ENCODE data around the gene SPRYD7. TPM values are rescaled to one million over a fixed set of nuclear protein-coding genes. Genes with fewer than 3 reads are reported as not detected.

Gene SPRYD7
- total RNA-seq, 4 donors from 2014 or later = 9.8 to 24.7 (median 17.9) TPM

DNA sequence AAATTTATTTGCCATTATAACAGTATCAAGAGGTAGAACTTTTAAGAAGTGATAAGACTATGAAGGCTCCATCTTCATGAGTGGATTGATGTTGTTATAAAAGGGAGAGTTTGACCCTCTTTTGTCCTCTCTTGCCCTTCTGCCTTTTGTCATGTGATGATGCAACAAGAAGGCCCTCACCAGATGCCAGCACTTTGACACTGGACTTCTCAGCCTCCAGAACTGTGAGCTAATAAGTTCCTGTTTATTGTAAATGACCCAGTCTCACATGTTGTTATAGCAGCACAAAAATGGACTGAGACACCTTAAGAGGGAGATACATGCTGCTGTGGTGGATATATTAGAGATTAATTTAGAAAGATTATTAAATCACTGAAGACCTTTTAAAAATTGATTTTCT, 71.6 kb downstream of the SPRYD7 start:
- Histone ChIP-seq H3K27ac (no peak overlapping the region), H3K36me3 (no peaks in the 10 kb centered on the region), H3K4me3 (no peak overlapping the region), H3K4me1 (peaks cover 0 to under 1% of the 10 kb centered on the region in 2 donors), H3K9me3 (no peaks in the 10 kb centered on the region), H3K27me3 (no peaks in the 10 kb centered on the region)
- in situ Hi-C loops (cut with MboI; ENCODE audit: low sequenced_read_pairs in 4 of 4) (no loop called here), intact Hi-C loops (cut with DNase I; ENCODE audit: low total_unique reads) (no loop called here)
- no peak for ATAC-seq
- DNase-seq = no peak
- TF ChIP-seq, protein P1, sequence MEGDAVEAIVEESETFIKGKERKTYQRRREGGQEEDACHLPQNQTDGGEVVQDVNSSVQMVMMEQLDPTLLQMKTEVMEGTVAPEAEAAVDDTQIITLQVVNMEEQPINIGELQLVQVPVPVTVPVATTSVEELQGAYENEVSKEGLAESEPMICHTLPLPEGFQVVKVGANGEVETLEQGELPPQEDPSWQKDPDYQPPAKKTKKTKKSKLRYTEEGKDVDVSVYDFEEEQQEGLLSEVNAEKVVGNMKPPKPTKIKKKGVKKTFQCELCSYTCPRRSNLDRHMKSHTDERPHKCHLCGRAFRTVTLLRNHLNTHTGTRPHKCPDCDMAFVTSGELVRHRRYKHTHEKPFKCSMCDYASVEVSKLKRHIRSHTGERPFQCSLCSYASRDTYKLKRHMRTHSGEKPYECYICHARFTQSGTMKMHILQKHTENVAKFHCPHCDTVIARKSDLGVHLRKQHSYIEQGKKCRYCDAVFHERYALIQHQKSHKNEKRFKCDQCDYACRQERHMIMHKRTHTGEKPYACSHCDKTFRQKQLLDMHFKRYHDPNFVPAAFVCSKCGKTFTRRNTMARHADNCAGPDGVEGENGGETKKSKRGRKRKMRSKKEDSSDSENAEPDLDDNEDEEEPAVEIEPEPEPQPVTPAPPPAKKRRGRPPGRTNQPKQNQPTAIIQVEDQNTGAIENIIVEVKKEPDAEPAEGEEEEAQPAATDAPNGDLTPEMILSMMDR (IDR thresholded peaks at IDR 0.05 in 4 of 5, conservative IDR thresholded peaks at IDR 0.05 in 1 of 5) = no peak
- TF ChIP-seq POLR2A (IDR thresholded peaks at IDR 0.05) = no peak

Other genes with a start within 250 kb of the SPRYD7 start
- gene EBPL, start 244.9 kb downstream of the SPRYD7 start, total RNA-seq = 10 to 100 TPM in 1 of 4 donors, 1 to 10 TPM in 3; 3.8 to 11.0 (median 8.8) TPM
- 100 to 1,000 TPM in 2 of 4 donors, 10 to 100 TPM in 2; 73.3 to 154 (median 113) TPM for gene KPNA3, start 143.7 kb downstream of the SPRYD7 start, total RNA-seq
- 10 to 100 TPM; 11.4 to 21.5 (median 19.1) TPM for gene TRIM13, start 60.7 kb upstream of the SPRYD7 start, total RNA-seq
- gene KCNRG, start 79.1 kb upstream of the SPRYD7 start, total RNA-seq = under 1 TPM in 2 of 4 donors, not detected in 2; 0.66 to 0.72 TPM

All from gastrocnemius medialis (tissue), 4 donors.